Subcutaneous adipose tissue (tissue), 4 donors: Measurements from ENCODE around the gene SKOR1. TPM values are rescaled to one million over a fixed set of nuclear protein-coding genes. Genes with fewer than 3 reads are reported as not detected.

Experiments
- CTCF ChIP-seq: fragments of 450-650 bp; IDR thresholded peaks from one replicate; pipeline ENCODE4 v1.5.1; 2016; ENCODE audit warnings: low read depth, mild to moderate bottlenecking, control low read depth, antibody characterized with exemption, moderate library complexity
- total RNA-seq, 4 donors: library from RNA; depleted of rRNA; stranded (reverse); fragments of >200 nt; gene quantifications; one replicate each; pipeline ENCODE4 v1.1.0, GENCODE V29; 2016

Gene SKOR1
- total RNA-seq, 4 donors from 2014 or later: 0.17 to 2.8 (median 0.44) TPM; not detected in 1

GRCh38 chr15:67843092-67843501 is 17.8 kb downstream of the SKOR1 start:
- TF ChIP-seq CTCF: no peak

GRCh38 chr15:67843571-67844387 is 18.5 kb downstream of the SKOR1 start:
- TF ChIP-seq CTCF: no peak

- no peak for TF ChIP-seq CTCF
These were observed 20.7 kb downstream of the SKOR1 start for GRCh38 chr15:67845974-67846373.

- TF ChIP-seq CTCF: no peak
These were observed 24.2 kb downstream of the SKOR1 start for GRCh38 chr15:67849538-67849937.

- no peak for TF ChIP-seq CTCF
These were observed 25.0 kb downstream of the SKOR1 start for GRCh38 chr15:67850336-67850735.

- TF ChIP-seq CTCF: no peak
These were observed 25.8 kb downstream of the SKOR1 start for GRCh38 chr15:67850994-67851571.

GRCh38 chr15:67852418-67852817 is 27.1 kb downstream of the SKOR1 start:
- no peak for TF ChIP-seq CTCF
